Activated CD8-positive, alpha-beta T cell treated with anti-CD3 and anti-CD28 coated beads for 36 hours (primary cell): ENCODE data around the gene CLCN5. TPM values are rescaled to one million over a fixed set of nuclear protein-coding genes. Genes with fewer than 3 reads are reported as not detected.

Source experiments
- ATAC-seq: fragments of 200-7000 bp; cut with Tn5 transposase; one replicate; pipeline ENCODE4 v1.10.0; 2021; ENCODE audit warnings: mild to moderate bottlenecking, moderate library complexity
- CTCF ChIA-PET: fragments of 350-600 bp; sonication (Branson Sonifier 250); formaldehyde crosslinking; loops from one replicate; lab custom pipeline; 2021; ENCODE audit warnings: antibody characterized with exemption; lab: Charles Lee
- POLR2A ChIA-PET: fragments of 350-600 bp; sonication (Branson Sonifier 250); formaldehyde crosslinking; loops from one replicate; lab custom pipeline; 2021; ENCODE audit warnings: antibody characterized with exemption; lab: Charles Lee
- DNase-seq: peaks from one replicate; pipeline ENCODE4 v3.0.0-alpha.2; 2020
- H3K27ac Mint-ChIP-seq: one replicate; pipeline ENCODE4 v1.8.0; 2021; ENCODE audit warnings: mild to moderate bottlenecking, mixed read lengths
- H3K27me3 Mint-ChIP-seq: one replicate; pipeline ENCODE4 v1.8.0; 2021; ENCODE audit warnings: mixed read lengths
- H3K36me3 Mint-ChIP-seq: one replicate; pipeline ENCODE4 v1.8.0; 2021; ENCODE audit warnings: low read depth, mixed read lengths
- H3K4me1 Mint-ChIP-seq: one replicate; pipeline ENCODE4 v1.8.0; 2021; ENCODE audit warnings: low read depth, mixed read lengths
- H3K4me3 Mint-ChIP-seq: one replicate; pipeline ENCODE4 v1.8.0; 2021; ENCODE audit warnings: mild to moderate bottlenecking, moderate library complexity, mixed read lengths
- H3K9me3 Mint-ChIP-seq: one replicate; pipeline ENCODE4 v1.8.0; 2021; ENCODE audit warnings: mixed read lengths
- intact Hi-C: fragments of 100-400 bp; cut with micrococcal nuclease; formaldehyde crosslinking; loops from one replicate; pipeline ENCODE4 v1.10.0; 2022
- total RNA-seq, 2 experiments: library from RNA; stranded (reverse); gene quantifications; one replicate each; pipeline ENCODE4 v1.2.3, GENCODE V29; 2021
- TF ChIP-seq, protein P1 (sequence below): fragments of 200-600 bp; IDR thresholded peaks from one replicate; pipeline ENCODE4 v1.8.0; 2022; ENCODE audit warnings: antibody characterized with exemption, mild to moderate bottlenecking

Gene CLCN5
- total RNA-seq, 2 experiments from 2014 or later = 1.7 TPM

DNA sequence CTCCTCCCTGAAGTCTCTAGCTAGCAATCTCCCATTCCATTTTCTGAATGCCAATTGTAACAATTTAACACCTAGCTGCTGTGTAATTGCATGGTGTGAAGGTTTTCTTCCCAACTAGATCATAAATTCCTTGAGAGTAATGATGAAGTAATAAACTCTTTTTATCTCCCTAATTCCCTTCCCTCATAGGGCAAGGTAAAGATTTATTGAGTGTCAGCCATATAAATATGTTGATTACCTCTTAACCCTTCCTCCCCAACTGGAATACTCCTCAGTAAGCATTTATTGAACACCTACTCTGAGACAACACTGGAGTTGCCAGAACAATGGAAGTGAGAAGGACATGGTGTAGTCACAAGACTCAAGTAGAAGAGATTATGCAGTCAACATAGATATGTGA lies 112.7 kb downstream of the CLCN5 start:
- intact Hi-C loops = no loop called here

DNA sequence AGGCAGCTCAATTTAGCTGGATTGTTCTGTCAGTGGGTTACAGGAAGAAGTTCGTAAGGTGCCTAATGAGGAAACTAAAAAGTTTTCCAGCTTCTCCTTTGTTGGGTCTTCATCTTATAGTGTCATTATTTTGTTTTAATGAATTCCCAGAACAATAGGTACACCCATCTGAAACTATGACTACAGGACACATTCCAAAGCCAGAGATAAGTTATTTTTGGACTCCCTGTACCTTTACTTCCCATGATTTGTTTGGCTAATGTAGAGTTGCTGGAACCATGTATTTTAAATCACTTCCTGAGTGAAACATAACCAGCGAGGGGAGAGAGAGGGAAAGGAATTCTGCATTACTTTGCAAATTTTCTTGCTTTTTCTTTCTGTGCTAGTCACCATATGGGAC lies 114.0 kb downstream of the CLCN5 start:
- Mint-ChIP-seq H3K4me1 (no peaks in the 10 kb centered on the region), H3K27me3 (no peaks in the 10 kb centered on the region), H3K36me3 (no peaks in the 10 kb centered on the region), H3K9me3 (no peaks in the 10 kb centered on the region), H3K4me3 (no peak overlapping the region), H3K27ac (no peak overlapping the region)
- DNase-seq (no peak), ATAC-seq (no peak)
- intact Hi-C loops = no loop called here
- ChIA-PET POLR2A (no interaction called here), CTCF (no interaction called here)
- TF ChIP-seq, protein P1, sequence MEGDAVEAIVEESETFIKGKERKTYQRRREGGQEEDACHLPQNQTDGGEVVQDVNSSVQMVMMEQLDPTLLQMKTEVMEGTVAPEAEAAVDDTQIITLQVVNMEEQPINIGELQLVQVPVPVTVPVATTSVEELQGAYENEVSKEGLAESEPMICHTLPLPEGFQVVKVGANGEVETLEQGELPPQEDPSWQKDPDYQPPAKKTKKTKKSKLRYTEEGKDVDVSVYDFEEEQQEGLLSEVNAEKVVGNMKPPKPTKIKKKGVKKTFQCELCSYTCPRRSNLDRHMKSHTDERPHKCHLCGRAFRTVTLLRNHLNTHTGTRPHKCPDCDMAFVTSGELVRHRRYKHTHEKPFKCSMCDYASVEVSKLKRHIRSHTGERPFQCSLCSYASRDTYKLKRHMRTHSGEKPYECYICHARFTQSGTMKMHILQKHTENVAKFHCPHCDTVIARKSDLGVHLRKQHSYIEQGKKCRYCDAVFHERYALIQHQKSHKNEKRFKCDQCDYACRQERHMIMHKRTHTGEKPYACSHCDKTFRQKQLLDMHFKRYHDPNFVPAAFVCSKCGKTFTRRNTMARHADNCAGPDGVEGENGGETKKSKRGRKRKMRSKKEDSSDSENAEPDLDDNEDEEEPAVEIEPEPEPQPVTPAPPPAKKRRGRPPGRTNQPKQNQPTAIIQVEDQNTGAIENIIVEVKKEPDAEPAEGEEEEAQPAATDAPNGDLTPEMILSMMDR = no peak

More for the DNA sequence above, 112.7 kb downstream of the CLCN5 start:
- no peaks in the 10 kb centered on the region for H3K27me3 Mint-ChIP-seq
- ATAC-seq (no peak), DNase-seq (no peak)
- ChIA-PET CTCF (no interaction called here), POLR2A (no interaction called here)
- no peaks in the 10 kb centered on the region for H3K36me3 Mint-ChIP-seq
- no peaks in the 10 kb centered on the region for H3K4me1 Mint-ChIP-seq
- TF ChIP-seq, protein P1 = no peak
- H3K9me3 Mint-ChIP-seq = no peaks in the 10 kb centered on the region
- no peak overlapping the region for H3K27ac Mint-ChIP-seq
- no peak overlapping the region for H3K4me3 Mint-ChIP-seq

DNA sequence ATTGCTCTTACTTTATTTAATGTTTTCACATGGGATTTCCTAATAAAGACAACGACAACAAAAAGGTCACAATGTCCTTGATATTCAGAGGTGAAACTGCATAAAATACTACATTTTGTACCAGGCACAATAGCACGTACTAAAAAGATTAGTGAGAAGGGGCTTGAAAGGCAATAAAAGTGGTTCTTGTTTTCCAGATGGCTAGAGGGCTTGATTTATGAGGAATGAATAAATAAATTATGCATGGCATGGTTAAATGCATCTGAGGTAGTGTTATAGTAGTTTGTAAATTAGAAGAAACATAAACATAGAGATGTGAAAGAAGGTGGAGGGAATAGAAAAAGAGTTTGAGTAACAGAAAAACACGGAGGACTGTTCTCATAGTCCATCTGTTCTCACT lies 123.4 kb downstream of the CLCN5 start:
- intact Hi-C loops = no loop called here
- Mint-ChIP-seq H3K9me3 (no peaks in the 10 kb centered on the region), H3K27ac (no peak overlapping the region), H3K27me3 (no peaks in the 10 kb centered on the region), H3K4me3 (no peak overlapping the region), H3K4me1 (no peaks in the 10 kb centered on the region), H3K36me3 (no peaks in the 10 kb centered on the region)
- ChIA-PET CTCF (no interaction called here), POLR2A (no interaction called here)
- DNase-seq (no peak), ATAC-seq (no peak)
- TF ChIP-seq, protein P1 = no peak

DNA sequence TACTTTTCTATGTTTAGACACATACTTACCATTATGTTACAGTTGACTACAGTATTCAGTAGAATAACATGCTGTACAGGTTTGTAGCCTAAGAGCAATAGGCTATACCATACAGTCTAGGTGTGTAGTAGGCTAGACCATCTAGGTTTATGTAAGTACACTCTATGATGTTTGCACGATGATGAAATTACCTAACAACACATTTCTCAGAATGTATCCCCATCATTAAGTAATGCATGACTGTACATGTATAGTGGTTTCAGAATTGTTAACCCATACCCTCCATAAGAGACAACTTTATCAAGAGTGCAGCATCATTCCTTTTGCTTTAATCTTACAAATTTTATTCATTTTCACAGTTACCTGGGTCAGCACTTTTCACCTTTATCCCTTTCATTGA lies 126.8 kb downstream of the CLCN5 start:
- H3K36me3 Mint-ChIP-seq = no peaks in the 10 kb centered on the region
- no peak overlapping the region for H3K4me3 Mint-ChIP-seq
- H3K9me3 Mint-ChIP-seq = no peaks in the 10 kb centered on the region
- ATAC-seq = no peak
- TF ChIP-seq, protein P1 = no peak
- H3K27me3 Mint-ChIP-seq = no peaks in the 10 kb centered on the region
- DNase-seq = no peak
- no peak overlapping the region for H3K27ac Mint-ChIP-seq
- H3K4me1 Mint-ChIP-seq = no peaks in the 10 kb centered on the region
- intact Hi-C loops = no loop called here
- ChIA-PET POLR2A (no interaction called here), CTCF (no interaction called here)

DNA sequence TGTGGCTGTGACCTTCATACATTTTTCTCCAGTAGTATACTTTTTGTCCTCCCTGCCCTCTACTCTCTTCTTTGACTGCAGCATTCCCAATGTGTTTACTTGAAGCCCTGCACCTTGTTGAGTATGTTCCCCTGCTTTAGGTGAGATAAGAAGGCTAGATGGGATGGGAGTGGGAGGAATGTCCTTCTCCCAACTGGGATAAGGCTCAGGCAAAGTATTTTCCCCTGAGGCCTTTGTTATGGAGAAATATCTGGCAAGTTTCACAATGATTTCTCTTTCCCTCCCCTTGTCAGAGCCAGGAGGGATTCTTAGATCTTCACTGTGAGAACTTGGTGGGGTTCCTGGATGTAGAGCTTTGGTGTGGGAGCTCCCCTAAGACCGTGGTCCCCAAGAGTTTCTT lies 131.8 kb downstream of the CLCN5 start:
- ATAC-seq = no peak
- Mint-ChIP-seq H3K27me3 (no peaks in the 10 kb centered on the region), H3K9me3 (no peaks in the 10 kb centered on the region), H3K4me1 (no peaks in the 10 kb centered on the region), H3K4me3 (no peak overlapping the region), H3K27ac (no peak overlapping the region), H3K36me3 (no peaks in the 10 kb centered on the region)
- TF ChIP-seq, protein P1 = no peak
- ChIA-PET CTCF (no interaction called here), POLR2A (no interaction called here)
- intact Hi-C loops = no loop called here
- DNase-seq = no peak
